Endodermal cell (in vitro differentiated cells): ENCODE data around the gene ITGB3. TPM values are rescaled to one million over a fixed set of nuclear protein-coding genes. Genes with fewer than 3 reads are reported as not detected.

Source experiments
- DNase-seq: peaks from one replicate; pipeline ENCODE4 v3.0.0-alpha.2; 2017
- H3K27ac ChIP-seq: 2 replicates; pipeline ENCODE4 v1.5.1; 2013; ENCODE audit warnings: mild to moderate bottlenecking, low read depth, low read length, moderate library complexity
- H3K27me3 ChIP-seq: 2 replicates; pipeline ENCODE4 v1.6.1; 2013; ENCODE audit warnings: mild to moderate bottlenecking, low read length, moderate library complexity; ENCODE audit not compliant: insufficient read depth, control insufficient read depth, poor library complexity, severe bottlenecking
- H3K36me3 ChIP-seq: 2 replicates; pipeline ENCODE4 v1.7.0; 2013; ENCODE audit warnings: mild to moderate bottlenecking, low read length, moderate library complexity; ENCODE audit not compliant: control insufficient read depth, insufficient read depth
- H3K4me1 ChIP-seq: one replicate; pipeline ENCODE4 v1.7.0; 2013; ENCODE audit warnings: low read length; ENCODE audit not compliant: control insufficient read depth, insufficient read depth
- H3K4me3 ChIP-seq: 2 replicates; pipeline ENCODE4 v1.5.1; 2013; ENCODE audit warnings: mild to moderate bottlenecking, low read length, moderate library complexity
- H3K9ac ChIP-seq: 2 replicates; pipeline ENCODE4 v1.6.1; 2013; ENCODE audit warnings: mild to moderate bottlenecking, low read length, moderate library complexity; ENCODE audit not compliant: poor library complexity, severe bottlenecking; ENCODE audit errors: extremely low read depth
- H3K9me3 ChIP-seq: 2 replicates; pipeline ENCODE4 v1.6.1; 2013; ENCODE audit warnings: mild to moderate bottlenecking, low read length, moderate library complexity; ENCODE audit not compliant: control insufficient read depth
- H3K27ac Mint-ChIP-seq: 2 replicates; pipeline ENCODE4 v1.8.0; 2020; ENCODE audit warnings: mixed read lengths
- H3K27me3 Mint-ChIP-seq: 2 replicates; pipeline ENCODE4 v1.8.0; 2021; ENCODE audit warnings: mild to moderate bottlenecking, mixed read lengths; ENCODE audit not compliant: insufficient read depth
- H3K36me3 Mint-ChIP-seq: 2 replicates; pipeline ENCODE4 v1.8.0; 2020; ENCODE audit warnings: low read depth, mixed read lengths
- H3K4me1 Mint-ChIP-seq: 2 replicates; pipeline ENCODE4 v1.8.0; 2020; ENCODE audit warnings: mixed read lengths
- H3K4me3 Mint-ChIP-seq: 2 replicates; pipeline ENCODE4 v1.8.0; 2020; ENCODE audit warnings: mild to moderate bottlenecking, moderate library complexity, mixed read lengths
- H3K9me3 Mint-ChIP-seq: 2 replicates; pipeline ENCODE4 v1.8.0; 2020; ENCODE audit warnings: mild to moderate bottlenecking, mixed read lengths
- CTCF ChIP-seq: fragments of 200-600 bp; sonication (generic); conservative IDR thresholded peaks from 2 replicates; pipeline ENCODE4 v1.5.0; 2021; ENCODE audit warnings: antibody characterized with exemption, mild to moderate bottlenecking
- WGBS, 2 experiments: methylation state at CpG; one replicate each; pipeline versions ENCODE4 v1.1.5 to v1.1.7; 2013; ENCODE audit warnings: missing lambda C conversion rate in 2 of 2, mixed read lengths in 1 of 2; ENCODE audit not compliant: insufficient coverage in 1 of 2, insufficient read length in 1 of 2; 5-methylcytosine and 5-hydroxymethylcytosine counted together
- total RNA-seq, 2 donors: library from RNA; stranded (reverse); fragmentation: NEBNext Ultra II Directional in 1 of 2; extraction: Animal tissue kit (Norgen Biotek cat#: 25700) in 1 of 2; gene quantifications; 2 replicates in 1 of 2; 3 replicates in 1 of 2; pipeline ENCODE4 v1.2.1, GENCODE V29; 2021

ITGB3 gene
- total RNA-seq, 2 donors from 2014 or later = 0.51 to 0.73 TPM

GRCh38 chr17:47209499-47209898, 44.1 kb upstream of the ITGB3 start:
- Mint-ChIP-seq H3K9me3 (no peaks in the 10 kb centered on the region), H3K4me1 (peaks cover 36% of the 10 kb centered on the region), H3K27ac (no peak overlapping the region), H3K27me3 (peaks cover 7% of the 10 kb centered on the region), H3K4me3 (peak overlapping the region; percentile 28), H3K36me3 (no peaks in the 10 kb centered on the region)
- H3K4me3 ChIP-seq = peak overlapping the region; percentile 79
- peak overlapping the region; percentile 2 for H3K9ac ChIP-seq
- H3K36me3 ChIP-seq = peaks cover 9% of the 10 kb centered on the region
- WGBS, 2 experiments = 80 to 93% methylated on average over 1 to 3 of the region's 3 CpGs
- peaks cover 7% of the 10 kb centered on the region for H3K4me1 ChIP-seq
- no peak for TF ChIP-seq CTCF
- DNase-seq = no peak
- no peak overlapping the region for H3K27ac ChIP-seq
- no peaks in the 10 kb centered on the region for H3K9me3 ChIP-seq
- H3K27me3 ChIP-seq = no peaks in the 10 kb centered on the region

- Mint-ChIP-seq H3K9me3 (no peaks in the 10 kb centered on the region), H3K27ac (no peak overlapping the region), H3K36me3 (no peaks in the 10 kb centered on the region), H3K4me1 (peaks cover 31% of the 10 kb centered on the region), H3K4me3 (peak overlapping the region; percentile 28), H3K27me3 (peaks cover 4% of the 10 kb centered on the region)
- Histone ChIP-seq H3K4me1 (peaks cover 7% of the 10 kb centered on the region), H3K9me3 (no peaks in the 10 kb centered on the region), H3K9ac (peak overlapping the region; percentile 2), H3K27ac (no peak overlapping the region), H3K27me3 (no peaks in the 10 kb centered on the region), H3K36me3 (peaks cover 9% of the 10 kb centered on the region), H3K4me3 (peak overlapping the region; percentile 79)
- peak; percentile 52 for DNase-seq
- TF ChIP-seq CTCF = no peak
- WGBS, 2 experiments = 80 to 83% methylated on average over 1 to 3 of the region's 3 CpGs
Measured at GRCh38 chr17:47210105-47210504, 43.5 kb upstream of the ITGB3 start.

GRCh38 chr17:47210779-47211178, 42.8 kb upstream of the ITGB3 start:
- Histone ChIP-seq H3K4me3 (peak overlapping the region; percentile 79), H3K4me1 (peaks cover 4% of the 10 kb centered on the region), H3K27me3 (no peaks in the 10 kb centered on the region), H3K9me3 (no peaks in the 10 kb centered on the region), H3K9ac (no peak overlapping the region), H3K36me3 (peaks cover 9% of the 10 kb centered on the region), H3K27ac (no peak overlapping the region)
- 80 to 100% methylated on average over 1 of the region's 2 CpGs for WGBS, 2 experiments
- no peak for TF ChIP-seq CTCF
- Mint-ChIP-seq H3K4me3 (no peak overlapping the region), H3K4me1 (peaks cover 24% of the 10 kb centered on the region), H3K27ac (no peak overlapping the region), H3K36me3 (no peaks in the 10 kb centered on the region), H3K9me3 (no peaks in the 10 kb centered on the region), H3K27me3 (peaks cover 2% of the 10 kb centered on the region)
- no peak for DNase-seq
